AG04449 (cell line): Measurements from ENCODE around the gene KCNB1.

Experiments used
- CTCF ChIA-PET: fragments of 350-600 bp; formaldehyde crosslinking; extraction: SDS; loops from one replicate; lab custom pipeline; 2021; ENCODE audit warnings: antibody characterized with exemption; lab: Yijun Ruan, JAX
- POLR2A ChIA-PET: fragments of 400-600, 350-600 bp; formaldehyde crosslinking; extraction: SDS; loops from one replicate; lab custom pipeline; 2020; ENCODE audit warnings: antibody characterized with exemption, inconsistent platforms; lab: Yijun Ruan, JAX
- DNase-seq: peaks from one replicate; pipeline ENCODE4 v3.0.0-alpha.2; 2010; ENCODE audit warnings: low read depth, low spot score
- H3K4me3 ChIP-seq: 2 replicates; pipeline ENCODE4 v1.5.1; 2011; ENCODE audit warnings: low read depth, mild to moderate bottlenecking, control low read depth, low read length
- CTCF ChIP-seq: IDR thresholded peaks from one replicate; pipeline ENCODE4 v1.5.1; 2011; ENCODE audit warnings: mild to moderate bottlenecking, moderate library complexity, low read length, control low read depth, inconsistent platforms; ENCODE audit not compliant: insufficient read depth; ENCODE audit errors: missing control alignments

The KCNB1 gene

DNA sequence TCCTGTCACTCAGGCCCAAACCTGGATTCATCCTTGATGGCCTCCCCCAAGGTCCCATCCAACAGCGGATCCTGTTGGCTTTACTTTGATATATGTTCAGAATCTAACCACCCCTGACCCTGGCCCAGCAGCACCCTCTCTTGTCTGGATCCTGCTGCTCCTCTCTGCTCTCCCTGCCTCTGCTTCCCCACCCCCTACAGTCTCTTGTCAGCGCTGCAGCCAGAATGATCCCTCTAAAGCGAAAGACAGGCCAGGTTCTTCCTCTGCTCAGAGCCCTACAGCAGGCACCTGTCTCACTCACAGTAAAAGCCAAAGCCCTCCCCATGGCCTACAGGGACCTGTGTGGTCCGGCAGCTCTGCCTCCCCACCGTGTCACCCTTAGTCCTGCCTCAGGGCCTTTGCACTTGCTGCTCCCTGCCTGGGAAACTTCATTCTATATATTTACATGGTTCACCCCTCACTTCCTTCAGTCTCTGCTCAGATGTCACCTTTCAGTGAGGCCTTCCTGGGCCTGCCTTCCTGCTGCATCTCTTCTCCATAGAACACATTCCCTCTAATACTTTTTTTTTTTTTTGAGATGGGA, 37.4 kb upstream of the KCNB1 start:
- DNase-seq = no peak
- POLR2A ChIA-PET = no interaction called here
- H3K4me3 ChIP-seq = no peak overlapping the region
- no peak for TF ChIP-seq CTCF
- CTCF ChIA-PET = interaction anchor here (1.4 to 4.3 kb wide), 3 partner anchors 10 to 14 kb away, joined by 7 to 23 read pairs (median 8); no protein-coding TSS in a partner anchor

DNA sequence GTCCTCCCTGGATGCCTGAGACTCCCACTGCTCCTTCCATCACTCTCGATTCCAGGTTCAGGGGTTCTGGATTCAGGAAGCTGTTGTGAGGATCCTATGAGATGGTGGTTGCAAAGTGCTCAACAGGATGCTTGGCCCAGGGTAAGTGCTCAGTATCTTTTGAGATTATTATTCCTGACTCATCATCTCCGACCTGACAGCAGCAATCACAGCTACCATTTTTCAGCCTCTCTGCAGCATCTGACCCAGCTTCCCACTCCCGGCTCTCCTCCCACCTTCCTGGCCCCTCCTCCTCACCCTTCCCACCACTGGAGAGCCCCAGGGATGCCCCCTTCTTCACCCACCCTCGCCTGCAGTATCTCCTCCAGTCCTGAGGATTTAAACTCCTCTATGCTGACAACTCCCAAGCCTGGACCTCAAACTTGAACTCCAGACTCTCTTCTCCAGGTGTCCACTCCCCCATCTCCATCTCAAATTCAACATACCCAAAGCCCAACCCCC, 36.8 kb upstream of the KCNB1 start:
- no peak for DNase-seq
- TF ChIP-seq CTCF = no peak
- no peak overlapping the region for H3K4me3 ChIP-seq
- ChIA-PET POLR2A (no interaction called here), CTCF (interaction anchor here (1.3 to 4.3 kb wide), 4 partner anchors 9 to 21 kb away, joined by 3 to 23 read pairs (median 6); no protein-coding TSS in a partner anchor)

- CTCF ChIA-PET = interaction anchor here (1.3 to 4.3 kb wide), 5 partner anchors 9 to 23 kb away, joined by 3 to 23 read pairs (median 7); no protein-coding TSS in a partner anchor
- no peak overlapping the region for H3K4me3 ChIP-seq
- no peak for TF ChIP-seq CTCF
- POLR2A ChIA-PET = no interaction called here
- no peak for DNase-seq
These were observed 36.1 kb upstream of the KCNB1 start for GRCh38 chr20:49518576-49518975.

GRCh38 chr20:49517805-49518100, 35.3 kb upstream of the KCNB1 start:
- POLR2A ChIA-PET = no interaction called here
- CTCF ChIA-PET = interaction anchor here (1.6 to 15.5 kb wide), 5 partner anchors 12 to 182 kb away, joined by 3 to 313 read pairs (median 11); no protein-coding TSS in a partner anchor
- no peak for TF ChIP-seq CTCF

DNA sequence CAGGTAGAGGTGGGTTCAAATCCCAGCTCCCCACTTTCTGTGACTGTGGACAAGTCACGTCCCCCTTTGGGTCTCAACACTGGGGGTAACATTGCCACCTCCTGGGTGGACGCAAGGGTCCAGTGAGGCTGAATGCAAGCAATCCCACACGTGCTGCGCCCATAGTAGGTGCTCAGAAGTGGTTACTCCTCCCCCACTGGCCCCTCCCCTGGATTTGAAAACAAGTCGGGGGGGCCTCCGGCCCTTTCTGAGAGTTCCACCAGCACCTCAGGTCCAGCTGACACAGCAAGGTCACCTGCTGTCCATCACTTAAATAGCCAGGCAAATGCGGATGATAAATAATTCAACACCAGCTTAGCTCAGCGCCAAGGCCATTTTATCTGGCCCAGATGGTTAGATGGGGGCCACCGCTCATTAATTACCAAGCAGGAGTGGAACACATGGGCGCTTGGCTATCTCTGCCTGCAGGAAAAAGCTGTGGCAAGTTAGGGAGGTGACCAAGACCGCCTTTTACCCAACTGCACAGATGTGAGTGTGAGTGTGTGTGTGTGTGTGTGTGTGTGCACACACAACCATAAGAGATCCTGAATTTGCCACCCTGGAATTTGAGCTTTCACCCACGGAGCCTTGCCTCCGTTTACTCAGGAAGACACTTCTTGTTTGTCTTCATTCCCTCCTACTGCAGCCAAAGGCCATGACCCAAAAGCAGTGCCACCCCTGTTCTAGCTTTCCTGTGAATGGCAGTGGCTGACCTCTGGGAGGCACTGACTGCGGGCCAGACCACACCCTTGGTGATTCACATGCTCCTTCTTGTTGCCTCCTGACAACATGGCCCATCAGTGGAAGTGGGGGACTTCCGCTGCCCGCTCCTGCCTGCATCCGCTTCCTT, 34.7 kb upstream of the KCNB1 start:
- ChIA-PET POLR2A (no interaction called here), CTCF (interaction anchor here (1.8 to 15.5 kb wide), 4 partner anchors 11 to 181 kb away, joined by 7 to 313 read pairs (median 17); no protein-coding TSS in a partner anchor)
- H3K4me3 ChIP-seq = no peak overlapping the region
- TF ChIP-seq CTCF = no peak
- DNase-seq = no peak

More at GRCh38 chr20:49517805-49518100, 35.3 kb upstream of the KCNB1 start:
- no peak overlapping the region for H3K4me3 ChIP-seq
- DNase-seq = no peak

- DNase-seq = no peak
- CTCF ChIA-PET = interaction anchor here (1.1 to 15.5 kb wide), 8 partner anchors 9 to 180 kb away, joined by 3 to 313 read pairs (median 4); no protein-coding TSS in a partner anchor
These were observed 33.1 kb upstream of the KCNB1 start for GRCh38 chr20:49515586-49515985.

More at GRCh38 chr20:49515586-49515985, 33.1 kb upstream of the KCNB1 start:
- no peak for TF ChIP-seq CTCF
- POLR2A ChIA-PET = no interaction called here
- H3K4me3 ChIP-seq = no peak overlapping the region
